T-helper 9 cell (primary cell): ENCODE data around the gene IL36A.

ENCODE experiments used
- DNase-seq: peaks from one replicate; pipeline ENCODE4 v3.0.0-alpha.2; 2020

Gene IL36A

GRCh38 chr2:113052396-113052917, 47.2 kb downstream of the IL36A start, which contains the start of gene IL36B:
Gene IL36B (minus strand): TSS chr2:113052867.
- DNase-seq = no peak

DNA sequence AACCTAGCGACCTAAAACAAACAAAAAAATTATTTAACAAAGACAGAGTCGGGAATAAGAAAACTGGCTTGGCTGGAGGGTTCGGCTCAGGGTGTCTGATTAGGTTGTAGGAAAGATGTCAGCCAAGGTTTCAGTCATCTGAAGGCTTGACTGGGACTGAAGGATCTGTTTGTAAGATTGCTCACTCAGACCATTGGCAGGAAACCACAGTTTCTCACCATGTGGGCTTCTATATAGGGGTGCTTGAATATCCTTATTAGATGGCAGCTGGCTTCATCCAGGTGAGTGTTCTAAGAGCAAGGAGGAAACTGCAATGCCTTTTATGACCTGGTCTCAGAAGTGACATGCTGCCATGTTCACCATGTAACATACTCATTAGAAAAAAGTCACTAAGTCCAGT, 48.4 kb downstream of the IL36A start:
- DNase-seq = no peak

DNA sequence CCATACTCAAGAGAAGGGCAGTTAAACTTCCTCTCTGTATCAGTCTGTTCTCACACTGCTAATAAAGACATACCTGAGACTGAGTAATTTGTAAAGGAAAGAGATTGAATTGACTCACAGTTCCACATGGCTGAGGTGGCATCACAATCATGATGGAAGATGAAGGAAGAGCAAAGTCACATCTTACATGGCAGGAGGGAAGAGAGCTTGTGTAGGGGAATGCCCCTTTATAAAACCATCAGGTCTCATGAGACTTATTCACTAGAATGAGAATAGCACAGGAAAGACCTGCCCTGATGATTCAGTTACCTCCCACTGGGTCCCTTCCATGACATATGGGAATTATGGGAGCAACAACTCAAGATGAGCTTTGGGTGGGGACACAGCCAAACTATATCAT, 48.8 kb downstream of the IL36A start:
- no peak for DNase-seq

- no peak for DNase-seq
Measured at GRCh38 chr2:113056521-113056920, 51.3 kb downstream of the IL36A start.

DNA sequence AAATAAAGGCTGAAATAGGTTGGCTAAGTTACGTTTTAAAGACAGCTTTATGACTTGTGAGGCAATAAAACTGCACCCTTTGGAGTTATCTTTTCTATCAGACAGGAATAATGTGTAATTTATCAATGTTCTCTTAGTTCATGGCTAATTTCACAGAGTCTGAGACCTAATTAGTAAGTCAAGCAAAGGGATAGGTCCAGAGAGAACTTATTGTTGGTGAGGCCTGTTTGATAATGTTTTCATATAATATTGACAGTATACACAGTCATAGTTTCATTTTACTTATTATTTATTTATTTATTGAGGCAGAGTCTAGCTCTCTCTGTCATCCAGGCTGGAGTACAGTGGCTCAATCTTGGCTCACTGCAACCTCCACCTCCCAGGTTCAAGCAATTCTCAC, 51.9 kb downstream of the IL36A start:
- DNase-seq = no peak
